Panc1 (cell line): ENCODE data around the gene DNAJC5G. TPM values are rescaled to one million over a fixed set of nuclear protein-coding genes. Genes with fewer than 3 reads are reported as not detected.

Experiments
- ATAC-seq: fragments of 200-7000 bp; cut with Tn5 transposase; 2 replicates; pipeline ENCODE4 v1.9.1; 2020; ENCODE audit warnings: mild to moderate bottlenecking, moderate library complexity
- BruUV-seq: library from RNA; stranded (reverse); fragments of 400-500 nt; replicated peaks from 2 replicates; lab custom pipeline; 2021; lab: Mats Ljungman, UMichigan
- CTCF ChIA-PET: fragments of 300-600 bp; sonication (Branson Sonifier 250); formaldehyde crosslinking; loops from one replicate; lab custom pipeline; 2022; ENCODE audit warnings: antibody characterized with exemption; lab: Charles Lee
- POLR2A ChIA-PET: fragments of 300-600 bp; sonication (Branson Sonifier 250); formaldehyde crosslinking; loops from one replicate; lab custom pipeline; 2022; ENCODE audit warnings: antibody characterized with exemption; lab: Charles Lee
- DNase-seq: peaks from one replicate; pipeline ENCODE4 v3.0.0-alpha.2; 2010; ENCODE audit warnings: low read depth, low spot score
- H3K27ac ChIP-seq: 2 replicates; pipeline ENCODE4 v1.5.1; 2011; ENCODE audit warnings: mild to moderate bottlenecking, low read length, inconsistent platforms
- H3K27me3 ChIP-seq: fragments of 200-500 bp; sonication (Bioruptor generic); 2 replicates; pipeline ENCODE4 v1.6.0; 2014; ENCODE audit warnings: low read length, inconsistent platforms; ENCODE audit not compliant: control insufficient read depth, insufficient read depth
- H3K36me3 ChIP-seq: fragments of 200-500 bp; sonication (Bioruptor generic); 2 replicates; pipeline ENCODE4 v1.5.1; 2014; ENCODE audit warnings: inconsistent platforms, mild to moderate bottlenecking, low read length, moderate library complexity; ENCODE audit not compliant: control insufficient read depth, insufficient read depth
- H3K4me1 ChIP-seq: 2 replicates; pipeline ENCODE4 v1.5.1; 2011; ENCODE audit warnings: inconsistent platforms, mild to moderate bottlenecking, low read length, moderate library complexity; ENCODE audit not compliant: control insufficient read depth, insufficient read depth
- H3K4me3 ChIP-seq, 2 experiments: 2 replicates each; pipeline ENCODE4 v1.5.1; 2011 to 2012; ENCODE audit warnings: low read depth in 2 of 2, low read length in 2 of 2, mild to moderate bottlenecking in 2 of 2, inconsistent platforms in 1 of 2, moderate library complexity in 1 of 2
- H3K9me3 ChIP-seq: fragments of 200-500 bp; sonication (Bioruptor generic); 2 replicates; pipeline ENCODE4 v1.5.1; 2014; ENCODE audit warnings: low read depth, mild to moderate bottlenecking, inconsistent platforms, low read length, moderate library complexity; ENCODE audit not compliant: control insufficient read depth, insufficient read depth
- CTCF ChIP-seq: fragments of 450-650 bp; IDR thresholded peaks from 2 replicates; pipeline ENCODE4 v1.5.1; 2017; ENCODE audit warnings: mild to moderate bottlenecking
- POLR2AphosphoS5 ChIP-seq: IDR thresholded peaks from 2 replicates; pipeline ENCODE4 v1.6.1; 2012; ENCODE audit warnings: mild to moderate bottlenecking, low read depth, low read length, moderate library complexity
- SIN3A ChIP-seq: IDR thresholded peaks from 2 replicates; pipeline ENCODE4 v1.6.1; 2012; ENCODE audit warnings: low read depth, mild to moderate bottlenecking, low read length, moderate library complexity, borderline replicate concordance; ENCODE audit not compliant: insufficient read depth
- TCF7L2 ChIP-seq: IDR thresholded peaks from 2 replicates; pipeline ENCODE4 v1.6.1; 2011; ENCODE audit warnings: mild to moderate bottlenecking, low read depth, low read length, inconsistent platforms
- in situ Hi-C: cut with HindIII; loops from 2 replicates; pipeline ENCODE4 v1.10.0; 2016; ENCODE audit warnings: low sequenced_read_pairs, low pct_unique_long_range_greater_than_20kb
- intact Hi-C: fragments of 100-400 bp; cut with micrococcal nuclease; formaldehyde crosslinking; loops from one replicate; pipeline ENCODE4 v1.10.0; 2022; ENCODE audit not compliant: unreplicated experiment
- total RNA-seq: library from RNA; stranded (reverse); gene quantifications from one replicate; pipeline ENCODE4 v1.2.1, GENCODE V29; 2021; ENCODE audit not compliant: unreplicated experiment
- TF ChIP-seq, protein P1 (sequence below), 2 experiments: IDR thresholded peaks; 2 replicates each; pipeline ENCODE4 v1.6.1; 2011 to 2012; ENCODE audit warnings: low read depth in 2 of 2, control low read depth in 1 of 2, low read length in 1 of 2, mild to moderate bottlenecking in 1 of 2, moderate library complexity in 1 of 2; ENCODE audit not compliant: insufficient read depth in 1 of 2

The DNAJC5G gene
- total RNA-seq, 1 experiment from 2014 or later = not detected

DNA sequence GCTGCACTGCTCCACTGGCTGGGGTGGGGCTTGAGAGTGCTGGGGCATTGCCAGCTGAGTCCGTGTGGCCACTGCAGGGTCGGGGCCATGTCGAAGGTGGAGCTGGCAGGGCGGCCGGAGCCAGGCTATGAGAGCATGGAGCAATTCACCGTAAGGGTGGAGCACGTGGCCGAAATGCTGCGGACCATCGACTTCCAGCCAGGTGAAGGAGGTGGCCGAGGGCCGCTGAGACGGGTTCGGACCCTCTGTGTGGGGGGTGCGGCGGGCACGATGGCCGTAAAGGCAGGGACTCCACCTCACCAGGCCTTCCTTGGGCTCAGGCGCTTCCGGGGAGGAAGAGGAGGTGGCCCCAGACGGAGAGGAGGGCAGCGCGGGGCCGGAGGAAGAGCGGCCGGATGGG is 30.9 kb downstream of the DNAJC5G start:
- CTCF ChIA-PET = no interaction called here
- intact Hi-C loops = no loop called here
- DNase-seq = no peak

GRCh38 chr2:27306573-27307286 is 31.5 kb downstream of the DNAJC5G start:
- no peak for TF ChIP-seq CTCF
- TF ChIP-seq, protein P1, sequence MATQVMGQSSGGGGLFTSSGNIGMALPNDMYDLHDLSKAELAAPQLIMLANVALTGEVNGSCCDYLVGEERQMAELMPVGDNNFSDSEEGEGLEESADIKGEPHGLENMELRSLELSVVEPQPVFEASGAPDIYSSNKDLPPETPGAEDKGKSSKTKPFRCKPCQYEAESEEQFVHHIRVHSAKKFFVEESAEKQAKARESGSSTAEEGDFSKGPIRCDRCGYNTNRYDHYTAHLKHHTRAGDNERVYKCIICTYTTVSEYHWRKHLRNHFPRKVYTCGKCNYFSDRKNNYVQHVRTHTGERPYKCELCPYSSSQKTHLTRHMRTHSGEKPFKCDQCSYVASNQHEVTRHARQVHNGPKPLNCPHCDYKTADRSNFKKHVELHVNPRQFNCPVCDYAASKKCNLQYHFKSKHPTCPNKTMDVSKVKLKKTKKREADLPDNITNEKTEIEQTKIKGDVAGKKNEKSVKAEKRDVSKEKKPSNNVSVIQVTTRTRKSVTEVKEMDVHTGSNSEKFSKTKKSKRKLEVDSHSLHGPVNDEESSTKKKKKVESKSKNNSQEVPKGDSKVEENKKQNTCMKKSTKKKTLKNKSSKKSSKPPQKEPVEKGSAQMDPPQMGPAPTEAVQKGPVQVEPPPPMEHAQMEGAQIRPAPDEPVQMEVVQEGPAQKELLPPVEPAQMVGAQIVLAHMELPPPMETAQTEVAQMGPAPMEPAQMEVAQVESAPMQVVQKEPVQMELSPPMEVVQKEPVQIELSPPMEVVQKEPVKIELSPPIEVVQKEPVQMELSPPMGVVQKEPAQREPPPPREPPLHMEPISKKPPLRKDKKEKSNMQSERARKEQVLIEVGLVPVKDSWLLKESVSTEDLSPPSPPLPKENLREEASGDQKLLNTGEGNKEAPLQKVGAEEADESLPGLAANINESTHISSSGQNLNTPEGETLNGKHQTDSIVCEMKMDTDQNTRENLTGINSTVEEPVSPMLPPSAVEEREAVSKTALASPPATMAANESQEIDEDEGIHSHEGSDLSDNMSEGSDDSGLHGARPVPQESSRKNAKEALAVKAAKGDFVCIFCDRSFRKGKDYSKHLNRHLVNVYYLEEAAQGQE (IDR thresholded peaks at IDR 0.05; ENCODE audit: insufficient read depth in 1 of 2, low read depth in 2 of 2, low read length in 1 of 2) = no peak
- TF ChIP-seq POLR2AphosphoS5 = no peak
- no peak for TF ChIP-seq SIN3A
- no peak for TF ChIP-seq TCF7L2
- intact Hi-C loops (no loop called here), in situ Hi-C loops (no loop called here)

More for the DNA sequence above, 30.9 kb downstream of the DNAJC5G start:
- H3K27ac ChIP-seq = no peak overlapping the region
- no peak for ATAC-seq
- no peak overlapping the region for H3K4me3 ChIP-seq
- no peaks in the 10 kb centered on the region for H3K9me3 ChIP-seq
- no peaks in the 10 kb centered on the region for H3K36me3 ChIP-seq
- POLR2A ChIA-PET = no interaction called here
- H3K4me1 ChIP-seq = no peaks in the 10 kb centered on the region
- no peak for TF ChIP-seq POLR2AphosphoS5
- H3K27me3 ChIP-seq = no peaks in the 10 kb centered on the region
- in situ Hi-C loops = no loop called here
- no TSS peak for BruUV-seq

DNA sequence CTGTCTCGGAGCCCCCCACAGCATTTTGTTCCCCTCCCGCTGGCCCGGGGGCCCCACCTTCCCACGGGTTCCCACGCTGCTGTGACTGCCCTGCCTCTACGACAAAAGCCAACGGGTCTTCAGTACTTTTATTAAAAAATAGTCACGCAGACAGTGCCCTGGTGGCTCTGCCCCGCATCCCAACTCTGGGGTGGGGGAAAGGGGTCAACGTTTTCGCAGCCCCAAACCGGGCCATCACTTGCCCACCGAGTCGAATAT is 32.0 kb downstream of the DNAJC5G start:
- in situ Hi-C loops (no loop called here), intact Hi-C loops (no loop called here)
- DNase-seq (no peak), ATAC-seq (no peak)
- Histone ChIP-seq H3K27ac (no peak overlapping the region), H3K36me3 (no peaks in the 10 kb centered on the region), H3K4me3 (no peak overlapping the region), H3K9me3 (no peaks in the 10 kb centered on the region), H3K27me3 (no peaks in the 10 kb centered on the region), H3K4me1 (no peaks in the 10 kb centered on the region)
- no TSS peak for BruUV-seq
- TF ChIP-seq POLR2AphosphoS5 = no peak
- TF ChIP-seq, protein P1 (IDR thresholded peaks at IDR 0.05; ENCODE audit: insufficient read depth in 1 of 2, low read depth in 2 of 2, low read length in 1 of 2) = no peak
- no peak for TF ChIP-seq TCF7L2
- no peak for TF ChIP-seq SIN3A
- TF ChIP-seq CTCF = no peak
- ChIA-PET POLR2A (no interaction called here), CTCF (no interaction called here)

More at GRCh38 chr2:27306573-27307286, 31.5 kb downstream of the DNAJC5G start:
- Histone ChIP-seq H3K9me3 (no peaks in the 10 kb centered on the region), H3K36me3 (no peaks in the 10 kb centered on the region), H3K27ac (no peak overlapping the region), H3K4me3 (no peak overlapping the region), H3K27me3 (no peaks in the 10 kb centered on the region), H3K4me1 (no peaks in the 10 kb centered on the region)
- CTCF ChIA-PET = no interaction called here
- no TSS peak for BruUV-seq
- no peak for ATAC-seq
- POLR2A ChIA-PET = no interaction called here
- DNase-seq = no peak
